ENCODE data around the gene SNX27. TPM values are rescaled to one million over a fixed set of nuclear protein-coding genes. Genes with fewer than 3 reads are reported as not detected.

SNX27 gene
- total and polyA plus RNA-seq, 10 of the 15 experiments (the other 5 are each of a cell fraction or from before 2014, with no cell fraction given), result 3.8 to 21.8 (median 12.5) TPM

GRCh38 chr1:151673407-151673806, 61.6 kb downstream of the SNX27 start:
- POLR2A ChIA-PET, result no interaction called here

More at GRCh38 chr1:151673407-151673806, 61.6 kb downstream of the SNX27 start:
- Histone ChIP-seq H3K79me2 (ENCODE audit: control insufficient read depth, insufficient read depth, low read length) (no peaks in the 10 kb centered on the region), H3K4me1 (ENCODE audit: control insufficient read depth, insufficient read depth, low read length) (no peaks in the 10 kb centered on the region), H3K9ac (ENCODE audit: control insufficient read depth, insufficient read depth, low read length) (no peak overlapping the region), H3K4me3 (no peak overlapping the region), H4K20me1 (ENCODE audit: control insufficient read depth, insufficient read depth) (no peaks in the 10 kb centered on the region), H2AFZ (ENCODE audit: control insufficient read depth, low read depth, low read length) (no peak overlapping the region), H3K4me2 (ENCODE audit: control insufficient read depth, insufficient read depth) (no peak overlapping the region), H3K27ac (ENCODE audit: control insufficient read depth, insufficient read depth) (no peak overlapping the region), H3K27me3 (replicated peaks in 1 of 2; ENCODE audit: control insufficient read depth in 2 of 2, insufficient read depth in 2 of 2, low read length in 1 of 2) (no peaks in the 10 kb centered on the region), H3K9me3 (replicated peaks; ENCODE audit: control insufficient read depth, insufficient read depth, low read length) (no peaks in the 10 kb centered on the region), H3K36me3 (ENCODE audit: control insufficient read depth in 2 of 2, insufficient read depth in 2 of 2, low read length in 1 of 2) (peaks cover 1 to 5% of the 10 kb centered on the region in 2 experiments; a peak in 2 of 4 replicates)
- ChIA-PET CTCF (no interaction called here), RAD21 (ENCODE audit: unreplicated experiment) (no interaction called here), SMC1A (ENCODE audit: uncharacterized antibody, unreplicated experiment) (no interaction called here)
- DNase-seq (ENCODE audit: low read depth, low spot score) (no peak), ATAC-seq (no peak), FAIRE-seq (no peak)
- WGBS (ENCODE audit: insufficient coverage, insufficient replicate concordance, low lambda C conversion rate, missing lambda C conversion rate), result 48% methylated on average over 1 of the region's 1 CpG
- TF ChIP-seq POLR2AphosphoS5 (IDR thresholded peaks at IDR 0.05; ENCODE audit: low read length), result no peak
- no peak for TF ChIP-seq BACH1 (IDR thresholded peaks at IDR 0.05; ENCODE audit: borderline replicate concordance)
- no peak for TF ChIP-seq SMC3 (IDR thresholded peaks at IDR 0.05; ENCODE audit: borderline replicate concordance, low read length)
- TF ChIP-seq STAT3 (IDR thresholded peaks at IDR 0.05; ENCODE audit: low read depth, low read length), result no peak
- TF ChIP-seq MLLT1 (IDR thresholded peaks at IDR 0.05), result no peak
- no peak for TF ChIP-seq CREB1 (IDR thresholded peaks at IDR 0.05; ENCODE audit: low read depth)
- TF ChIP-seq SREBF2 (IDR thresholded peaks at IDR 0.05; ENCODE audit: low read length), result no peak
- no peak for TF ChIP-seq E2F8 (IDR thresholded peaks at IDR 0.05; ENCODE audit: low read depth, partially characterized antibody)
- intact Hi-C loops (cut with micrococcal nuclease; ENCODE audit: unreplicated experiment), result no loop called here
- in situ Hi-C loops (cut with MboI), result no loop called here
- no TSS peak for BruUV-seq (replicated peaks)
